ENCODE measurements around the gene BOC. TPM values are rescaled to one million over a fixed set of nuclear protein-coding genes. Genes with fewer than 3 reads are reported as not detected.

Gene BOC
- total RNA-seq, 1 donor from 2014 or later, result not detected

- no peak for DNase-seq (ENCODE audit: low read depth in 2 of 2)
Measured at GRCh38 chr3:113221721-113222257, 10.4 kb downstream of the BOC start.

DNA sequence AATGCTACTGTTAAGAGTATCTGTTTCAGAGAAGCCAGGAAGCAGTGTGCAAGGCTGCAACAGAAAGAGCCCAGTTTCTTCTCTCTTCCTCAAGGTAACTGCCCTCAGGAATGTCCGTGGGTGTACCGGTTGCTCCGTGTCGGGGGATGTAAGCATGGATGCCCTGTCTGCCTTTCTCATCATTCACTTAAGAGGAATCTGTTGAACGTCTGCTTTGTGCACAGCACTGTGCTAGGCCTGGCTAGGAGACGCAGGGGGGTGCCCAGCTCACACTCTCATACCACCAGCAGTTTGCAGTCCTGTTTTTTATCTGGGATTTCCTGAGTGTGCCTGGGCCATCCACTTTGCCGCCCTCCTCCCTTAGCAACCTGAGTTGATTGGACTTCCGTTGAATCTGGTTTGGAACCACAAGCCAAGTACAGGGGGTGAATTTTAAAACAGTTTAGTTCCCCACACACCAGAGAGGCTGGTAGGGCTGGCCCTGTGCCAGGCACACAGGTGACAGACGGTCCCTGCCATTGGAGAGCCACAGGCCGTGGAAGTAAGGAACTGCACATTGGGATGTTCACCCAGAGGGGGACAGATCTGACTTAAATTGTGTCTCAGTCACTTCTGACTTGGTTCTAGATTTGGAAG, 11.2 kb downstream of the BOC start:
- no peak for DNase-seq (ENCODE audit: low read depth in 2 of 2)

GRCh38 chr3:113223475-113224281, 12.3 kb downstream of the BOC start:
- DNase-seq (ENCODE audit: low read depth in 2 of 2), result peak in 1 of 2 donors; percentile 7

GRCh38 chr3:113225286-113225685, 13.9 kb downstream of the BOC start:
- DNase-seq (ENCODE audit: low read depth in 2 of 2), result no peak

GRCh38 chr3:113226491-113226890, 15.1 kb downstream of the BOC start:
- no peak for DNase-seq (ENCODE audit: low read depth in 2 of 2)

DNA sequence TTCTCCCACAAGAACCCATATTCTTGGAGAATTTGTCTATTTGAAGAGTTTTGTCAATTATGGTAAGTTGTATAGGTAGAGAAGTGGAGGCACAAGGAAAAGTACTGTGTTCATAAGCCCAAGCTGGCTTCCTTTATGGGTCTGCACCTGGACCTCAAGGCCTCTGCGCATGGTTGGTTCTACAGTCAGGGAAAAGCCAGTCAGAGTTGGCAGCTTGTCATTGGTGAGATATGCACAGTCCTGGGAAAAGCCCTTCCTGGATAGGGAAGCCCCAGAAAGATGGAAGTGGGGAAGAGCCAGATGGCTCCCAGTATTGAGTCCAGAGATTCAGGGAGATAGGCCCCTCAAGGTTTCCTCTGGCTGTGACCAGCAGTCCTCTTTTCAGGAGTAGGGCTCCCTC, 15.8 kb downstream of the BOC start:
- no peak for DNase-seq (ENCODE audit: low read depth in 2 of 2)

- no peak for DNase-seq (ENCODE audit: low read depth in 2 of 2)
Measured at GRCh38 chr3:113228498-113229286, 17.3 kb downstream of the BOC start.

- DNase-seq (ENCODE audit: low read depth in 2 of 2), result no peak
Measured at GRCh38 chr3:113231391-113231790, 20.0 kb downstream of the BOC start.

GRCh38 chr3:113231827-113232253, 20.5 kb downstream of the BOC start:
- DNase-seq (ENCODE audit: low read depth in 2 of 2), result peak in 1 of 2 donors; percentile 41

DNA sequence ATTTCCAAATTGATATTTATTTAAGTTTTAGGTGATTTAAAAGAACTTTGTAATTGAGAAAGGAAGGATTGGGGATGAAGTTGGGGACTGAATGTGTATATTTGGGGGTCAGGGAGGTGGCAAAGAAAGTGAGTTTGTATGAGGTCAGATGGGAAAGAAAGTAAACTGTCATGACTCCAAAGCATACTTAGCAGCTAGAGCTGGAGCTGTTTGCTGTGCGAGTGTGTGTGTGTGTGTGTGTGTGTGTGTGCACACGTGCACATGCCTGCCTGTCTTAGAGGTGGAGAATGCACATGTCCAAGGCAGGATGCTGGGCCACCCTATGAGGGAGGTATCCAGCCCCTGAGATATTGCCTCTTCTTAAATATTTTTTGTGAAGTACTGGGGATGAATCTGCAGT, 21.0 kb downstream of the BOC start:
- no peak for DNase-seq (ENCODE audit: low read depth in 2 of 2)

- DNase-seq (ENCODE audit: low read depth in 2 of 2), result no peak
Measured at GRCh38 chr3:113233497-113233896, 22.1 kb downstream of the BOC start.

GRCh38 chr3:113234028-113234427, 22.7 kb downstream of the BOC start:
- no peak for DNase-seq (ENCODE audit: low read depth in 2 of 2)

DNA sequence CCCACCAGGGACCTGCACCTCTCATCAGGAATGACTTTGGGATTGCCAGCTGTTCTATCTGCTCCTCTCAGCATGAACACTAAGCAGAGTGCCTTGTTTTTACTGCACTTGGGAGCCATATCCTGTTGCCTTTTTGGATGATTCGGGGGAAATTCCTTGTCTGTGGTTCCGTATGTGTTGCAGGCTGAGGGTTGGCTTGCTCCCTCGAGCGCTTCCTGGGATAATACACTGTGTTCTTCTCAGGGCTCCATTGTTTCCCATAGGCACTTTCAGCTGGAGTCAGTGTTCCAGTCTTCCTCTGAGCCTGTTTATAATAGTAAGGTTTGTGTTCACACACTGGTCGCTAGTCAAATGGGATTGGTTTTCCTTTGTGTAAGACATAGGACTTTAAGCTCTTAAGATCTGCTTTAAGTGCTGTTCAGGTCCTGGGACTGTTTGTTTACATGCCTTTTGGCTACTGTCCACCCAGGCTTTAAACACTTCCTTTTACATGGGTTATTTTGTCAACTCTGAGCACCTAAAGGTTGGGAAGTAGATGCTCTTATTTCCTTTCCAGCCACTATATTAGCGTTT, 23.4 kb downstream of the BOC start:
- DNase-seq (ENCODE audit: low read depth in 2 of 2), result no peak

DNA sequence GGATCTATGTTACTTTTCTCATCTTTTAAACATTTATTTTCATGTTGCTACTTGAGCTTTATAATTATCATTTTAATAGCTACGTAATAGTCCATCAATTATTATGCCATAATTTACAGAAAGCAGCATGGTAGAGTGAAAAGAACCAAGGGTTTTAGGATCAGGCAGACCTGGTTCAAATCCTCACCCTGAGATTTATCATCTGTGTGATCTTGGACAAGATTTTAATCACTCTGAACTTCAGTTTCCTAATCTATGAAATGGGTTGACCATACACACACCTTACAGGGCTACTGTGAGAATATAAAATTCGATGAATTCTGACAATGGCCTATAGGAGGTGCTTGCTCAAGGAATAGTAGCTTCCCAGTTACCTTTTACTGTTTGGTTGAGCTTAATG, 27.1 kb downstream of the BOC start:
- no peak for DNase-seq (ENCODE audit: low read depth in 2 of 2)

GRCh38 chr3:113240841-113241240, 29.5 kb downstream of the BOC start:
- DNase-seq (ENCODE audit: low read depth in 2 of 2), result no peak

GRCh38 chr3:113241292-113242095, 30.1 kb downstream of the BOC start:
- no peak for DNase-seq (ENCODE audit: low read depth in 2 of 2)

DNA sequence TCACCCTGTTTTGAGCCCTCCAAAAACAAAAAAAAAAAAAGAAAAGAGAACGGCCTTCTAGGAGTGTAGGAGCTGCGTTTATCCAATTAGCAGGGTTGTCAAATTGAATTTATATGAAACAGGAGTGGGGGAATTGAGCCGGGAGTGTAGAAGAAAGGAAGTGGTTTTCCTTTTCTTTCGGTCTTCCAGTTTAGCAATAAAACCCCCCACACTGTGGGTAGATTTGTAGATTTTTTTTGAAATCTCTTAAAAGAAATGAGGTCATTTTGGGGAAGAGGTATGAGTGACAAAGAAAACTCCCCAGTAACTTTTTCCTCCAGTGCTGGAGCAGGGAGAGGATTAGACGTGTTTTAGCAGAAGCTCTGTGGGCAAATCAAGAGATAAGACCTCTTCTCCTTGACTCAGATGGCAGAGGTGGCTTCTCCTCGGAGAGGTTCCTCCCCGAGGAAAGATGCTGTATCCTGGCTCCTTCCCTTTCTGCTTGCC, 30.8 kb downstream of the BOC start:
- no peak for DNase-seq (ENCODE audit: low read depth in 2 of 2)

DNA sequence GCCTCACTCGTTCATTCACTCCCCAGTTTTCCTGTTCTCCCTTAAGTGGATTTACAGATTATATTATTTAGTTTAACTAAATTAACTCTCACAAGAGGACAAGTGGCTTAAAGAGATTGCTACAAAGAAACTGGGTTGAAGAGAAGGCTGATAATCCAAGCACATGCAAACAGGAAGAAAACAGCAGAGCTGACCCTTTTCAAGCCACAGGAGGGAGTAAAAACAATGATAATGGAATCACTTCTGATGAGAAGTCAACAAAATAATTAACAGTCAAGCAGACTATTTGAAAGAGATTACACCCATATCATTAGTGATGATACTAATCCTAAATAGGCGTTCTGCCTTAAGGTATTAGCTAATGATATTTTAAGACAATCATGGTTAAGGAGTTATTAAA, 31.7 kb downstream of the BOC start:
- no peak for DNase-seq (ENCODE audit: low read depth in 2 of 2)

- no peak for DNase-seq (ENCODE audit: low read depth in 2 of 2)
Measured at GRCh38 chr3:113243846-113244245, 32.5 kb downstream of the BOC start.

DNA sequence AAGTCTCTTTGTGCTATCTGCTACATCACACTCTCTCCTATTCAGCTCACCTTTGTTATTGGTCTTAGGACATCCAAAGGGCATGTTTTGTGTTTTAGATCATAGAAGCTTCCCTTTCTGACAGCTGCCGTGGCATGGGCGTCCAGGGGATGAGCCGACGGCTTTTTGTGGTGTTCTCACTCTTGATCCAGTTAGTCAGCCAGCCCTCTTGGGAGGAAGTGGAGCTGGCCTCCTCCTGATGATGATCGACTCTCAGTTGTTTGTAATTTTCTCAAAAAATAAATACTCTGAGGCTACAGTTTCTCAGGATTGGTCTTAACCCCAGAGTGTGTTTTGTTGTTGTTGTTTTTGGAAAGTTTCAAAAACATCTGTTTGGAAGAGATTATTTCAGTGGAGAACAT, 34.4 kb downstream of the BOC start:
- DNase-seq (ENCODE audit: low read depth in 2 of 2), result no peak

GRCh38 chr3:113247068-113247467, 35.7 kb downstream of the BOC start:
- DNase-seq (ENCODE audit: low read depth in 2 of 2), result no peak
